GM12875 (cell line): ENCODE measurements around the gene S100G.
A peak's percentile ranks its signal among the peaks of the same experiment; 100 is the strongest.

Experiments used
- H3K4me3 ChIP-seq: one replicate; pipeline ENCODE4 v1.5.1; 2011; ENCODE audit warnings: low read depth, low read length, control low read depth
- TF ChIP-seq, protein P1 (sequence below): IDR thresholded peaks from 2 replicates; pipeline ENCODE4 v1.5.1; 2011; ENCODE audit warnings: low read depth, mild to moderate bottlenecking, control low read depth, inconsistent platforms, low read length, moderate library complexity, borderline replicate concordance; ENCODE audit not compliant: insufficient read depth

The S100G gene

DNA sequence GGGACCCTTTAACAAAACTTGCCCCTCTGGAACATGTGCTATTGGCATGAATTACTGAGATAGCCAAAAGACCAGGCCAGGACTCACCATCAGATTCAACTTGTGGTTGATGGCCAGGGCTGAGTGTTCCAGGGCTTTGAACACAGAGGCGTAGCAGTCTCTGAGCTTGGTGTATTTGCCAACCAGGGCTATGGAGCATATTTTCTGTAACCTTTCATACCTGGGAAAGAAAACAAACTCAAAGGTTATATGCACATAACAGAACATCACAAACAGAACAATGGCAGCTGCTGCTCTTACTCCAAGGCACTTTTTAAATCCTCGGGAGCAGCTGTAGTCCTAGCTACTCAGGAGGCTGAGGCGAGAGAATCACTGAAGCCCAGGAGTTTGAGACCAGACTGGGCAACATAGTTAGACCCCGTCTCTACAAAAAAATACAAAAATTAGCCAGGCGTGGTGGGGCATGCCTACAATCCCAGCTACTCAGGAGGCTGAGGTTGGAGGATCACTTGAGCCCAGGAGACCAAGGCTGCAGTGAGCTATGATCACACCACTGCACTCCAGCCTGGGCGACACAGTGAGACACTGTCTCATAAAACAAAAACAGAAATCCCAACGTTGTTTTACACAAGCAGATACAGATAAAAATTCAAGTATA is 33.2 kb downstream of the S100G start:
- TF ChIP-seq, protein P1, sequence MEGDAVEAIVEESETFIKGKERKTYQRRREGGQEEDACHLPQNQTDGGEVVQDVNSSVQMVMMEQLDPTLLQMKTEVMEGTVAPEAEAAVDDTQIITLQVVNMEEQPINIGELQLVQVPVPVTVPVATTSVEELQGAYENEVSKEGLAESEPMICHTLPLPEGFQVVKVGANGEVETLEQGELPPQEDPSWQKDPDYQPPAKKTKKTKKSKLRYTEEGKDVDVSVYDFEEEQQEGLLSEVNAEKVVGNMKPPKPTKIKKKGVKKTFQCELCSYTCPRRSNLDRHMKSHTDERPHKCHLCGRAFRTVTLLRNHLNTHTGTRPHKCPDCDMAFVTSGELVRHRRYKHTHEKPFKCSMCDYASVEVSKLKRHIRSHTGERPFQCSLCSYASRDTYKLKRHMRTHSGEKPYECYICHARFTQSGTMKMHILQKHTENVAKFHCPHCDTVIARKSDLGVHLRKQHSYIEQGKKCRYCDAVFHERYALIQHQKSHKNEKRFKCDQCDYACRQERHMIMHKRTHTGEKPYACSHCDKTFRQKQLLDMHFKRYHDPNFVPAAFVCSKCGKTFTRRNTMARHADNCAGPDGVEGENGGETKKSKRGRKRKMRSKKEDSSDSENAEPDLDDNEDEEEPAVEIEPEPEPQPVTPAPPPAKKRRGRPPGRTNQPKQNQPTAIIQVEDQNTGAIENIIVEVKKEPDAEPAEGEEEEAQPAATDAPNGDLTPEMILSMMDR, result no peak
- no peak overlapping the region for H3K4me3 ChIP-seq

DNA sequence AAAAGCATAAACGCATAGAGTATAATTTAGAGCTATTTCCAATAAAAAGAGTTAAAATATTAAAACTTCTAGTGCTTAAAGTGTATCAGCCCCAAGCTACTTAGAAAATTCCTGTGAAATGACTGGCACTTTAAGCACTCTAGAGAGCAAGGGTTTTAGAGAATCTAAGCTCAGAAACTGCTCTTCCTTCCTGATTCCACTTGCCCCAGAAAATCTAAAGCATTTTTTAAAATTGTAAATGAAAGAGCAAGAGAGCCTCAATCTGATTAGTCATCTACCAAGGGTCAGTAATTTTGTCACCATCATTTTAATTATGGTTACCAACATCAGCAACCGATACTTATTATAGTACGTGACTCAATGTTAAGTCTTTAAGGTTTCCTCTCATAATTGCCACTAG is 37.6 kb downstream of the S100G start:
- TF ChIP-seq, protein P1, result no peak
- H3K4me3 ChIP-seq, result no peak overlapping the region

- H3K4me3 ChIP-seq, result no peak overlapping the region
- TF ChIP-seq, protein P1, result peak; percentile 83
Measured at GRCh38 chrX:16695079-16695676, 45.2 kb downstream of the S100G start.

DNA sequence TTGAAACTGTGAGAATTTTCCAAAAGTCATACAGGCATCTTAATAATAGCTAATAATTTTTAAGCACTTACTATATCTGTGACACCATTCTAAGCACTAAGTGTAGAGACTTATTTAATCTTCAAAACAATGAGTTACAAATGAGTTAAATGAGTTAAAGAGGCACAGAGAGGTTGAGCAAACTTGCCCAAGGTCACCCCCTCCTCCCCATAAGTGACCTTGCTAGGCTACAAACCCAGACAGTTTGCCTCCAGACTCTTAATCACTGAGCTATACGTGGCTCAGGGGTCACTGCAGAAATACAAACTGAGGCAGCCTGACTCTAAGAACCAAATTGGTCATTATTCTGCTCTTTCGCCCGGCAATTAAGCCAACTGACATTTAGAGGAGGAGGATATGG is 47.0 kb downstream of the S100G start:
- TF ChIP-seq, protein P1, result no peak
- H3K4me3 ChIP-seq, result no peak overlapping the region

DNA sequence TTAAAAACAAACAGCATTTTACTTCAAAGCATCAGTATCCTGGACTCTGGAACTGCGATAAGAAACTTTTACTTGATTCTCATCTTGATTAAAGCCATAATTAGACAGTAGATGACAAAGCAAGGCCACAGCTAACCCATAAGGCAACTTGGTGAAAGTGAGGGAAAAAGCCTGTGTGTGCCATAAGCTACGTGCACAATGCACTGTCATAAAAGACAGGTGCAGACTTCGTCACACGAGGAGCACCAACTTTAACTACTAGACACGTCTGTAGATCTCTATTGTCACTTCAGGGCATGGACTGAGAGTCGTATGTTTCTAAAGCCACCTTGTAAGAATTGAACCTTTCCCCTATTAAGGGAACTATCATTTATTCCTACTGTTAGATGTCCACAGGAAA is 49.4 kb downstream of the S100G start:
- TF ChIP-seq, protein P1, result no peak
- no peak overlapping the region for H3K4me3 ChIP-seq

DNA sequence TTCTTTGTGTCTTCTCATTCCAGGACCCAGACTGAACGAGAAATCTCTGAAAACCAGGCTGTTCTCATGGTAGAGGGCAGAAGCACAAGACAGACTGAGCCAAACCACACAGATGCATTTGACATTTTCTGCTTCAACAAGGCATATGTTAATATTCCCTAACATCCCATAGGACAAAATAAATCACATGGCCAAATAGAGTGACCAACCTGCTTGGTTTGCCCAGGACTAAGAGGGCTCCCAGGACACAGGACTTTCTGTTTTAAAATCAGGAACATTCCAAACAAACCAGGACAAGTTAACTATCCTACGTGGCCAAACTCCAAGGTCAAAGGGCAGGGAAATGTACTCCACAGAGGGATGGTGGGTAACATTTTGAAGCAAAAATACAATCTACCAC is 50.8 kb downstream of the S100G start:
- no peak overlapping the region for H3K4me3 ChIP-seq
- TF ChIP-seq, protein P1, result no peak
